Superior temporal gyrus (tissue), 1 donor: ENCODE measurements around the gene NEUROD2.
A peak's percentile ranks its signal among the peaks of the same experiment; 100 is the strongest.

Experiments used
- DNase-seq: peaks from one replicate; pipeline ENCODE4 v3.0.0-alpha.2; 2016; ENCODE audit errors: extremely low spot score

Gene NEUROD2

GRCh38 chr17:39607851-39608130, at the start of gene NEUROD2:
NEUROD2 (minus strand) TSS chr17:39607920; CDS start chr17:39606599, 1,321 bp downstream.
- no peak for DNase-seq

GRCh38 chr17:39655105-39655504, 47.4 kb upstream of the NEUROD2 start:
- DNase-seq, result no peak

- DNase-seq, result peak; percentile 74
Observed at GRCh38 chr17:39653662-39654331, 46.1 kb upstream of the NEUROD2 start.

GRCh38 chr17:39653316-39653661, 45.6 kb upstream of the NEUROD2 start:
- no peak for DNase-seq

GRCh38 chr17:39652587-39653315, 45.0 kb upstream of the NEUROD2 start:
- DNase-seq, result peak; percentile 81

GRCh38 chr17:39651923-39652586, 44.3 kb upstream of the NEUROD2 start:
- no peak for DNase-seq

GRCh38 chr17:39650121-39650579, 42.4 kb upstream of the NEUROD2 start:
- DNase-seq, result no peak

- no peak for DNase-seq
Observed at GRCh38 chr17:39648616-39649366, 41.1 kb upstream of the NEUROD2 start.

- DNase-seq, result no peak
Observed at GRCh38 chr17:39647256-39647655, 39.5 kb upstream of the NEUROD2 start.

GRCh38 chr17:39643271-39643670, 35.6 kb upstream of the NEUROD2 start:
- DNase-seq, result no peak

GRCh38 chr17:39642291-39643074, 34.8 kb upstream of the NEUROD2 start:
- DNase-seq, result no peak

- DNase-seq, result no peak
Observed at GRCh38 chr17:39641883-39642282, 34.2 kb upstream of the NEUROD2 start.

GRCh38 chr17:39641097-39641496, 33.4 kb upstream of the NEUROD2 start:
- DNase-seq, result no peak

GRCh38 chr17:39640591-39641031, 32.9 kb upstream of the NEUROD2 start:
- no peak for DNase-seq

GRCh38 chr17:39639566-39640458, 32.1 kb upstream of the NEUROD2 start:
- DNase-seq, result no peak

- DNase-seq, result no peak
Observed at GRCh38 chr17:39639043-39639442, 31.3 kb upstream of the NEUROD2 start.

- no peak for DNase-seq
Observed at GRCh38 chr17:39638317-39638716, 30.6 kb upstream of the NEUROD2 start.

- peak; percentile 86 for DNase-seq
Observed at GRCh38 chr17:39636927-39637736, 29.4 kb upstream of the NEUROD2 start, which contains the start of gene STARD3. STARD3 (plus strand) TSS chr17:39637144; CDS start chr17:39653532, 16,388 bp downstream.

GRCh38 chr17:39636587-39636926, 28.8 kb upstream of the NEUROD2 start:
- no peak for DNase-seq
